ENCODE measurements around the gene STKLD1.
"Not testable (repeated sequence)": the region's sequence is repeated elsewhere in the genome, so short reads cannot be mapped to it uniquely, and the experiment has no call there.

The STKLD1 gene

GRCh38 chr9:133451865-133452264 is 75.7 kb downstream of the STKLD1 start:
- DNase-seq = not testable (repeated sequence)

GRCh38 chr9:133452562-133452961 is 76.4 kb downstream of the STKLD1 start:
- no peak for DNase-seq

DNA sequence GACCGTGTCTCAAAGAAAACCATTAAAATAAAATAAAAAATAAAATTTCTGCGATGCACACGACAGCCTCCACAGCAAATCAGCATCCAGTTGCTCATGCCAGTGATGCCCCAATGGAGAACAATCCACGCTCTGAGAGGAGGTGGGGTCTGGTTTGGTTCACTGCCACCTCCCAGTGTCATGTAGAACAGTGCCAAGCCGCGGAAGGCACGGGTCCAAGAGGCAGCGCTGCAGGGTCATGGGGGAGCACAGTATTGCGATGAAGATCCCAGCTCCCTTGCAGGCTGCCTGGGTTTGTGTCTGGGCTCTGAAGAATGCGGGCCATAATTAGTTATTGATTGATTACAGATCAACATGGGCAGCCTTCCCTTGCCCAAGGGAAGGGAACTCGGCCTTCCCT is 77.5 kb downstream of the STKLD1 start:
- DNase-seq = no peak

- no peak for DNase-seq
Measured at GRCh38 chr9:133454325-133454724, 78.2 kb downstream of the STKLD1 start.

- DNase-seq = no peak
Measured at GRCh38 chr9:133454943-133455673, 78.9 kb downstream of the STKLD1 start.
